Right renal pelvis (tissue), 4 donors: ENCODE measurements around the gene PLEKHA6. TPM values are rescaled to one million over a fixed set of nuclear protein-coding genes. Genes with fewer than 3 reads are reported as not detected.

ENCODE experiments used
- DNase-seq, 4 donors: peaks; one replicate each; pipeline ENCODE4 v3.0.0-alpha.2; 2013; ENCODE audit warnings: low read depth in 4 of 4, low spot score in 3 of 4, missing footprints in 1 of 4
- polyA plus RNA-seq, 4 donors: library from polyadenylated mRNA; unstranded; fragments of 120-200 nt; gene quantifications; one replicate each; pipeline ENCODE4 v1.2.1, GENCODE V29; 2013; ENCODE audit not compliant: insufficient read length in 4 of 4

The PLEKHA6 gene
- polyA plus RNA-seq, 4 donors: 46.3 to 58.5 (median 50.2) TPM

DNA sequence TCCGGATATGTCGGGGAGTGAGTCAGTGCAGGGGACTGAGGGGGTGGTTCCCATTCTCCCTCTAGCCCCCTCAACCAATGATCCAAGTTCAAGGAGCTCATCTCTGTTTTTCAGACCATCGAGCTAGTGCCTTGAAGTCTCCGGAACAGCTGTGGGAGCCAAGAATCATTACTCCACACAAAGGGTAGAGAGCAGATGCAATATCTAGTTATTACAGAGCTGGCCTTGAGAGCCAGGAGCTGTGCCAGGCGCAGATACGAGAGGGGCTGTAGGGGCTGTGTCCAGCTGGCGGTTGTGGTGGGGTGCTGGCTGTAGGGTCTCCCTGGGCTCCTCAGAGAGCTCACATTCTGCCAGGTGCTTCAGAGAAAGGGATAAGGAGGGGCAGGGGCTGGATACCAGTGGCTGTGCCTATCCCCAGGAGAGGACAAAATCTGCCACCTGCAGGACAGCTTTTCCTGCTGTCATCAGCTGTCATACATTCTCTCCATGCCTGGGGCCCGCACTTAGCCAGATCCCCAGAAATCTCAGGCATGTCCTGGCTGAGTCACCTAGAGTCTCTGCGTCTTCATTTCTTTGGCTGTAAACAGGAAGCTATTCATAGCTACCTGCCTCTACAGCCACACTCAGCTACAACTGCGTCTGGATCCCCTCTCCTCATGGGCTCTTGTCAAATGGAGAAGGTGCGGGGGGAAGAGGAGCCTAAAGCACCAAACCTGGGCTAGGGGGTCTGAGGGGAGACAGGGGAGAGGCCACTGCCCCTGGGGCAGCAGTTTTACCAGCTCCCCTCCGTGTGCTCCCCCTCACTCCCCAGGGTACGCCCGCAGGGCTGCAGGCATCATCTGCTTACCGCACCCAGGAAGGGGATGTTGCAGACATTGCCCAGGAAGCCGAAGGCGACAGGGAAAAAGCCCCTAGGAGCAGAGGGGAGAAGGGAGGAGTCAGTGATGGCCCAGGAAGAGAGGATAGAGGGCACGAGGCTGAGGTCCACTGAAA, 161.1 kb downstream of the PLEKHA6 start:
- DNase-seq: no peak

DNA sequence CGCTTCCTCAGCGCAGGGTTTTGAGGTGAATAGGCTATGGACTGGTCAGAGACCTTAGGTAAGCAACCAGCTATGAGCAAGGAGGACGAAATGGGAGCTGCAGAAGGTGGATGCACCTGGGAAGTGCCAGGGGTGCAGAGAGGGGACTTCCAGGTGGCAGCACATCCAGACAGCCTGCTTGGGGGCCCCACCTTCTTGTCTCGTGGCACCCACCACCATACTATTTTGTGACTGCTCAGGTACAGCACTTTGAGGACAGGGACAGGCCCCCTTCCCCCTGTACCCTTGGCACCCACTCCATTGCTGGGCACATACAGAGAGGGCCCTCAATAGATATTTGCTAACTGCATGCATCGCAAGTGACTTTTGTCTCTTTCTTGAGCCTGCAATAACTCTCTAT, 162.7 kb downstream of the PLEKHA6 start:
- DNase-seq: no peak

DNA sequence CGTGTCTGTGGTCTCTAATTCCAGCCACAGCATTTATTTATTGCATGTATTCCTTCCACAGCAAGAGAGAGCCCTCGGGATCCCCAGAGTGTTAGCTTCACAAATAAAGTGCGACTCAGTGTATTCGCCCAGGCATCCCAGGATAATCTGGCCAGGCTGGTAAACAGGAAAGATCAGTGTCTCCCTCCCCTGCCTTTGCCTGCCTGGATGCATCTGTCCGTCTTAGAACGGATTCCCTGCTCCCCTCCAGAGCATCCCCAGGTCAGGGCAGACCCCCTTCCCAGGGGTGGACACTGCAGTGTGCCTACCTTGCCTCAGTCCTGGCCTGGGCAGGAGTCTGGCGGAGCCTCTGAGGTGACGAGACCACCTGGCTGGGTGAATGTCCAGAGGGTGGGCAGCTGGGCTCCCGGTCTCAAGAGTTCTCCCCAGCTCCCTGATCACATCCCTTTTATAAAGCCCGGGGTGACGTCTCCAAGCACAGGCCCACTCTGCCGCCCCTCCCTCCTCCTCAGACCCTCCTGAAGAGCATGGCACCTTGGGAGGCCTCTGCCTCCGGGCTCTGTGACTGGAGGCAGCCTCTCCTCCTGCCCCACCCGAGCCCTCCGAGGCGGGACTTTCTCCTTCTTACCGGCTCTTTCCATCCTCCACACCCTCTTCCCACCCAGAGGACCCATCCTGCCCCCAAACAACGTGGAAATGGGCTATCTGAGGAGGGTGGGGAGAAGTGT, 163.5 kb downstream of the PLEKHA6 start, which contains the start of gene KISS1:
Gene KISS1, minus strand, starts transcription at position 424 of the 728 bp plus-strand sequence. CDS start 3,615 bp downstream, outside the sequence.
- no peak for DNase-seq

DNA sequence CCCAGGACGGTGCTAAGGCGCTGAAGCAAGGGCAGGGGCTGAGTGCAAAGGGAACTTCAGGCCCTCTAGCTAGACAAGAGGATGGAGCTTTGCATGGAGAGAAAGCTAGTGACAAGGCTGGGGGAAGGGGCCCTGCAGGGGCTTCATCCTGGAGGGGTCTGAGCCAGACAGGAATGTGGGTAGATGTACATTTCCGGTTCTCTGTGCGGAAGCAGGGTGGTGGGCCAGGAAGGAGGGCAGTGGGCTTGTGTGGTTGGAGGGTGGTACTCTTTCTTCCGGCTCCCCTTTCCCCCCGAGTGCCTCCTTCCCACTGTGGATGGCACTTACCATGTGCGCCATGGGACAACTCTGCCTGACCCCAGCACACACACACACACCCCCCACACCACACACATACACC, 165.0 kb downstream of the PLEKHA6 start:
- DNase-seq: no peak

DNA sequence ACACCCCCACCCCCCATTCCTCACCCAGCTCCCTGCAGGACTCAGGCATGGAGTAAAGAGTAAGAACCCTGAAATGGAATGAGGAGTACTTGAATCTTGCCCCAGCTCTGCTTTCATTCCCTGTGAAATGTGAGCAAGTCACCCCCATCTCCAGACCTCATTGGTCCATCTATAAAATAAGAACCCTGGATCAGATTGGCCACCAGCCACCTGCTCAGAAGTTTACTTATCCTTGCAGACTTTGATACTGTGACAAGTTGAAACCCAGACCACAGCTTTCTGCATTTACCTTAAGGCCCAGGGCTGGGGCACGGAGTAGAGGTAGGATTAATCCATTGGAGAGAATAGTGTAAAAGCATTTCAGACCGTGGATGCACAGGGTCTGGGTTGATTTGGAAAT, 165.6 kb downstream of the PLEKHA6 start:
- no peak for DNase-seq

DNA sequence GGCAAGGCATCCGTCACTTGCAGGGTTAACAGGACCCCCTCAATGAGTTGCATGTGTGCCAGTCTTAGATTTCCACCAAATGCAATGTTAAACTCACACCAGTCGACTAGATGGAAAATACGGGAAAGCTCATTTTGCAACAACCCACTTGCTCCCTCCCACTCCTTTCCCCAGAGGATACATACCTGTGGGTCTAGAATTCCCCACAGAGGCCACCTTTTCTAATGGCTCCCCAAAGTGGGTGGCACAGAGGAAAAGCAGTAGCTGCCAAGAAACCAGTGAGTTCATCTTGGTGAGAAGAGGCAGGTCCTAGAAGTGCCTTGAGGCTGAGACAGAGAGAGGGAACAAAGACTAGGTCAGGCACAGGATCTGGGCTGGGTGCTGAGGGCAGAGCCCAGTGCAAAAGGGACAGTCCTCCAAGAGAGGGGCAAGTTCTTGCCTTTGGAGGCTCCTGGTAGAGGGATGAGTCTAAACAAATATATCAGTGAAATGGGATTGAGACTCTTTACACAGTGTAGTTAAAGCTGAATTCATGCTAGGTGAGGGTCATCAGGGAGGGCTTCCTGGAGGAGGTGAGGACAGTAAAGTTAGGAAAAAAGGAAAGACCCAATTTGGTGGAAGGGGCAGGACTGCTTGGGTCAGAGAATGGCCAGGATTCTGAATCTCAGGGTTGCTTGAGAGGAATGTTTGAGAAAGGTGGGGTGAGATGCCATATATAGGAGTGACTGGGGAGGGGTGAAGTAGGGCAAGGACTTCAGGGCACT, 167.0 kb downstream of the PLEKHA6 start:
- DNase-seq: no peak

DNA sequence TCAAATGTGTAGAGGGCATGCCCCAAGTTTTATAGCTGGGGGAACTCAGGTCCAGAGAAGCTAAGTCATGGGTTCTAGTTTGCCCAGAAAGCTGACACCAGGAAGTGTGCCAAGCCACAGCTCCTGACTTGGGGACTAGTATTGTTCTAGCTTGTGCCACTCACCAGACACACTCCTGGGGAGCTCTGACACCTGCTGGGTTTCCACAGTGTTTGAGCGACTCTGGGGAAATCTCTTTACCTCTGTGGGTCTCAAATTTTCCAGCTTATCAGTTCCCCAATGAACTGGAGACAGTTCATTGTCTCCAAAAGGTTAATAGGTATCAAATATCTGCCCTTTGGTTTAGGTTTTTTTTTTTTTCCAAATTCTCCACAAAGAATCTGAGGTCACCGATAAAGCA, 167.7 kb downstream of the PLEKHA6 start:
- no peak for DNase-seq

DNA sequence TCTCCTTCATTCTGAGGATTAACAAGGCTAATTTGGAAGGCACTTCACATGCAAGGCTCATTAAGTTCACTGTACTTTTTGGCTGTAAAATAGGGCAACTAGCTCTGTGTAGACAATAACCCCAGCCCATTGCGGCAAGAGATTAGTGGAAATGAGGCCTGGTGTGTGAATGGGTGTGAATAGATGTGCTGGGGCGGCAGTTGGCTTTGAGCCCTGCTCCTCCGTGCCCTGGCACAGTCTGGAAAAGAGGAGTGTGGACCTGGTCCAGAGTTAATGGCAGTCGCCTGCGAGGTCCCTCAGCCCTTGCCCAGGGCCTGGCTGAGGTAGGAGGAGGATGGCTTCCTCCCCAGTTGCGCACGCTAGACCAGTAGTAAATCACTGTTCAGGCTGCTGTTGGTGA, 168.3 kb downstream of the PLEKHA6 start:
- DNase-seq: no peak

DNA sequence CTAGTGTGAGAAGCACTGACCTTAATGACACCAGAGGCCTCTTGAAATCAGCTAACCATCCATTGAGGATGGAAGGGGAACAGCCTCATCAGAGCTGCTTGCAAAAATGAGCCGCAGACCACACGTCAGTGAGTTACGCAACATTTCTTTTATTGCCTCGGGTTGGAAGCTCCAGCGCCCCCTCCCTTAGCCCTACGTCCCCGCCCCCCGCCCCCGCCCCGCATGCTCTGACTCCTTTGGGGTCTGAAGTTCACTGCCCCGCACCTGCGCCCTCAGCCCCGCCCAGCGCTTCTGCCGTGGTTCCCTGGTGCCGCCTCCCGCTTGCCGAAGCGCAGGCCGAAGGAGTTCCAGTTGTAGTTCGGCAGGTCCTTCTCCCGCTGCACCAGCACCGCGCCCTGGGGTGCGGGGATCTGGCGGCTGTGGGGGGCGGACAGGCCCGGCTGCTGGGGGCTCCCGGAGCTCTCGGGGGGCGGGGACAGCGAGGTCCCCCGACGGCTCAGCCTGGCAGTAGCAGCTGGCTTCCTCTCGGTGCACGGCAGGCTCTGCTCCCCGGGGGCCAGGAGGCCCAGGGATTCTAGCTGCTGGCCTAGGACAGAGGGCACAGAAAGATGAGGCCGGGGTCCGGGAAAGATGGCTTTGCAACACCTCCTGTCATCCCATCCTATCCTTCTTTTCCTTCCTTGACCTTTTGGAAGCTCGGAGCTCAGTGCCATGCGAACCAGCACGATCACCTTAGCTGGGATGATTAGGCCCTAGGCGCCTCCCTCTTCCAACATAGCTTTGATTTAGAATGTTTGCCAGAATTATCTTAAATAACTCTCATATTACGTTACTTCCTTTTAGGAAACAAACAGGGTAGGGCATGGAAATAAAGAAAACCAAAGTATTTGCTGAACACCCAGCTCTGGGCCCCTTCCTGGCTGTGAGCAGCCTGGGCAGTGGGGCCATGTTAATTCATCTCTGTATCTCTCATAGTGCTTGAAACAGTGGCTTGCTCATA, 169.2 kb downstream of the PLEKHA6 start:
- peak in 2 of 4 donors; percentile 29 to 31 for DNase-seq

DNA sequence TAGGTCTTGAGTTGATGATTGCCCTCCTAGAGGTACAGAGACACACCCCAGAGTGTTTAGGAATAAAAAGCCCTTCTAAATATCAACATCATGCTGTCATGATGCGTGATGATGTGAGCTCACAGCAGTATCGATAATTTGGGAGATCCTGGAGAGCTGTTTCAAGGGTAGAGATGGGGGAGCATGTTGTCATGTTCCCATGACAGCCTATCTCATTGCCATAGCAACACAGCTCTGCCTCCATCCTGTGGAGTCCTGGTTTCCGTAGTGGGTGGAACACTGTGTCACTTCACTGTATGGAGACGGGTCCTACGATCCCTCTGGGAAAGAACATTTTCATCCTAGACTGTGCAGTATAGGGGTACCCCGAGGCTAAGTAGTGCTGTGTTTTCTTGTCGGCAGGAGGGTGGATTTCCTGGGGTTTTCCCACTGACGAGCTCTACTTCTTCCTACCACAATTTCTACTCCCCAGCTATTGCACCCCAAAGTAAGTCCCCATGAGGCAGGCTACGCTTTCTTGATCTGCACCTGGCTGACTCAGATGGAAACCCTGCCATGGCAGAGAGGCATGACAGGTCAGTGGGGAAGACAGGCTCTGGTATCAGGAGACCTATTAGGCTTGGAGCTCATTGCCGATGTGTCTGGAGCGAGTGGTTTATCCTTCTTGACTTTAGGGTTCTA, 170.6 kb downstream of the PLEKHA6 start:
- no peak for DNase-seq

DNA sequence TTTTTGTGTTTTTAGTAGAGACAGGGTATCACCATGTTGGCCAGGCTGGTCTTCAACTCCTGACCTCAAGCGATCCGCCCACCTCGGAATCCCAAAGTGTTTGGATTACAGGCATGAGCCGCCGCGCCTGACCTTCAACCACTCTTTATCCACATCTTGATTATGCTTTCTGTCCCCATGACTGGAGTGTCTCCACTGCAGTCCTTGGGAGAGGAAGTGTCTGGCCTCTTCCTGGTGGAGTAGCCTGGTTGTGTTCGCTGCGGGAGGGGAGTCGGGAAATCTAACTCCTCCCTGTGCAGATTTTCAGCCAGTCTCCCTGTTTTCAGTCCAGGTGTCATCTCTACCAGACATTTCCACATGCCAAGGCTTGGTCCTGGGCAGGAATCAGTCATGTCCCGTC, 173.1 kb downstream of the PLEKHA6 start:
- no peak for DNase-seq

DNA sequence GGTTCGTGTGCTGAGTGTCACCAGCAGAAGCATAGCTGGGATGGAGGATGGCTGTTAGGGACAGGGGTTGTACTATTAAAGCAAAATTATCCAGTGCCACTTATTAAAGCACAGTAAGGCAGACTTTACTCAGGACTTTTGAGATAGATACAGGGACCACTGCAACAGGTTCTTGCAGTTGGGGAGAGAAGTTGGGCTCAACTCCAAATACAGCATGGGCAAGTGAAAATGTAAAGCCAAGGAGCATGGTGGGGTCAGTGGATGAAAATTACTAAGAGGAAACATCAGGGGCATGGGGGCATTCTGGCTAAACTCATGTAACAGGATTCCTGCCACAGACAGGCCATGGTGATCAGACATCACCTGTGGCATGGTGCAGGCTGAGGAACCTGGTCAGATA, 178.6 kb downstream of the PLEKHA6 start:
- DNase-seq: no peak

DNA sequence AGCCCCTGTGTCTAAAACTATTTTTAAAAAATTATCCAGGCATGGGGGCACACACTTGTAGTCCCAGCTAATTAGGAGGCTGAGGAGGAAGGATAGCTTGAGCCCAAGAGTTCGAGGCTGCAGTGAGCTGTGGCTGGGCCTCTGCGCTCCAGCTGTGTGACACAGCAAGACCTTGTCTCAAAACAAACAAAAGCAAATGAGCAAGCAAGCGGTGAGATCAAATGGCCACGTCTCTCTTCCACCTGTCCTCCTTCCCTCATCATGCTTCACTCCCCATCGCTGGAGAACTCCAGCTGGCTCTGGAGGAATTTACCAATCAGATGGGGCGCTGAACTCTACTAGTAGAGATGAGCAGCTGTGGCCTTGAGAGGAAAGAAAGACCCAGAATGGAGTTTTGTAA, 179.6 kb downstream of the PLEKHA6 start:
- no peak for DNase-seq

DNA sequence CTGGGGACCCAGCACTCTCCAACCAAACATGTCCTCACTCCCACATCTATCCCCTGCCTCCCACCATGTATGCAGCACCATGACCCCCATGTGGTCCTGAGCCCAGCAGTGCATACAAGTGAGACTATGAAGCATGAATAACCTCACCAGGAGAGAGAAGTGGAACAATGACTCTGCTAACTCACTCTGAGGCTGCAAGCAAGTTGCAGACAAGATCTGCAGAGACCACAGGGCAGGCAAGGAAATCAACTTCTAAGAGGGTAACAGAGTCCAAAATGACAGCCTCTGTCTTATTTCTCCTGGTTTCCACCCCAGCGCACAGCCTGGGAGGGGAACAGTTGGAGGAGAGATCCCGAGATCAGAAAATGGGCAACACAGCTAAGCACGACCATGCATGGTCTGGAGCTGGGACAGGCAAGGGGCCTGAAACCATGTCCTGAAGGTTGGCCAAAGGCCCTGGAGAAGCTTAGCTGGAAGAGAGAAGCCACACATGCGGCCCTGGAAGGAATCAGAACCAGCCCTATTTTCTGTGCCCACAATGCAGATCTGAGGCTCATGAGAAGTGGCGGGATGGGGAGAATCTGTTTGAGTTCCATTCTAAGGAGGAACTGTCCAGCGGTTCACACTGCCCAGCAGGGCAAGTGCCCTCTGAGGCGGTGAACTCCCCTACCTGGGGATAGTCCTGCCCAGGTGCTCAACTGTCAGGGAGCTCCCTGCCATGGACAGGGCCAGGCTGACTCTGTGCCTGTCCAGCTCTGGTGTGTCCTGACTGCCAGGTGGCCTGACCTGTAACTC, 181.0 kb downstream of the PLEKHA6 start:
- DNase-seq: no peak

DNA sequence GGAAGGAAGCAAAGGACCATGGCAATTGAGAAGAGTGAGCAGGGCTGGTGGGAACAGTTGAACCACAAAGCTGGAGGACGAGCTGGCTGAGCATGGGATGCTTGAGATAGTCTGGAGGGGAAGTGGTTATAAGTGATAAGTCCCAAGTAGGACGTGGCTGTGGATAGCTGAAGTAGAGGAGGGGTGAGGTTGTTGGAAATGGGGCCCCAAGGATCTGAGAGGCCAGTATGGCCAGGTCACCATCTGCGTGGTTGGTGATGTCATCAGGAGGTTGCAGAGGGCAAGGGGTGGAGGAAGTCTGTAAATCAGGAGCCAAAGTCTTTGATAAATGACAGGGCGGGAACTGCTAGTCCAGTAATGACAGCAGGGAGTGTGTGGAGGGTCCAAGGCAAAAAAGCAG, 182.6 kb downstream of the PLEKHA6 start:
- no peak for DNase-seq

DNA sequence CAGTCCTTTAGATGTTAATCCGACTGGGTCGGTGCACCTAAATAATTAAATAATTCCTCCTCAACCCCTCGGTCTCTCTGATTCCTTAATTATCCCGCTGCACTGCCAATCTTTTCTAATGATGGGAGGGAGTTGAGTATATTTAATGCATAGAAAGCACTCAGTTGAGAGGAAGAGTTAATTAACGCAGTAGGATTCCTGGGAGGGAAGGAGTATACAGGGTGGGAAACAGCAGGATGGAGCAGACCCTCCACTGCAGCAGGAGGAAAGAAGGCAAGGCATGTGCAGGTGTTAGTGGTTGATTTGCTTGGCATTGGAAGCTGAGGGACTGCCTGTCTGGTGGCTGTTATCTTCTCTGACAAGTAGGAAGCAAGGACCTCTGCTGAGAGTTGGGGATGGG, 183.7 kb downstream of the PLEKHA6 start:
- DNase-seq: no peak

DNA sequence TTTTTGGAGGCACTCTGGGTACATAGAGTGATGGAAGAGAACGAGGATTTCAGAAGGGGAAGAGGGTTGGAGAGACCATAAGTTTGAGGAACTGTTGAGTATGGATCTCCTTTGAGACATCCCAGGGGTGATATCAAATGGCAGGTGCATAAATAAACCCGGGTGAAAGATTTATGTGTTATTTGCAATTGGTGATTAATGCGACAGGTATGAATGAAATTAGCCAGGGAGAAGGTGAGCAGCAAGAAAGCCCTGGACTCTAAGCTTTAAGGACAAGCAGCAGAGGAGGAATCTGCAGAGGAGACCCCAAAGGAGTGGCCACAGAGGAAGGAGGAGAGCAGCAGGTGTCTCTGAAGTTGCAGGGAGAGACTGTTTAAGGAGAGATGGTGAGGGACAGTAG, 184.8 kb downstream of the PLEKHA6 start:
- no peak for DNase-seq

DNA sequence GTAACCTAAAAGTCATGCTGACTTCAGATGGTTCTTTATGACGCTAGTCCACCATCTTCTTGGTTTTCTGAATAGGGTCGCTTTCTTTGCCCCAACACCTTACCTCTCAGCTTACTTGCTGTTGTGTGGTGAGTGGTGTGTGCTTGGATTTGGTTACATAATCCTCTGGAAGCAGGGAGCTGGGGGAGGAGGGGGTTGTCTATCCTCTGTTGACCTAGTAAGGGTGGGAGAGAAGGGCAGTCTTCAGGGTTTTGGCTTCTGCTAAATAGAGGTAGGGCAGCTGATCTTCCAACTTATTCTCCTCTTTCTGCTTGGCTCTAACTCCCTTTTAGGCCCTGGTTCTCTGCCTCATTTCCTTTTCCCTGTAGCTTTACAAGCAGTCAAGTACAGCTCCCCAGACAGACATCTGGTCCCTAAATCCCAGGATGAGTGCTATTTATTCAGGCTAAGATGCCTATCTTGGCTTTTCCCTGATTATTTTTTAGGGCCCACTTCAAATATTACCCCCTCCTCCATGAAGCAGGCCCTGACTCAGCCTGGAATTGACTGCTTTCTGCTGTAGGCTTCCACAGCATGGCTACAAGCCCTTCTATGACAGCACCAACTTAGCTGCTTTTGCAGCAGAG, 187.2 kb downstream of the PLEKHA6 start:
- DNase-seq: no peak
